ENCODE measurements around the gene BMP8B.

- no peak for TF ChIP-seq POLR2A (IDR thresholded peaks at IDR 0.05; ENCODE audit: low read depth)
- no peak for TF ChIP-seq POLR2AphosphoS5 (IDR thresholded peaks at IDR 0.05)
Observed at GRCh38 chr1:39754906-39755504, 33.7 kb downstream of the BMP8B start.
